Trophoblast cell (in vitro differentiated cells and primary cell): ENCODE results near the gene CNTN4.
A peak's percentile ranks its signal among the peaks of the same experiment; 100 is the strongest.

Experiments used
- DNase-seq, 2 donors: peaks; one replicate each; pipeline ENCODE4 v3.0.0-alpha.2; 2016
- H2AFZ ChIP-seq: 2 replicates; pipeline ENCODE4 v1.6.1; 2013; ENCODE audit warnings: low read length, moderate library complexity, mild to moderate bottlenecking; ENCODE audit not compliant: insufficient read depth, poor library complexity
- H2AK5ac ChIP-seq: 2 replicates; pipeline ENCODE4 v1.6.1; 2013; ENCODE audit warnings: mild to moderate bottlenecking, low read length
- H2BK120ac ChIP-seq: 2 replicates; pipeline ENCODE4 v1.6.1; 2013; ENCODE audit warnings: low read length, mild to moderate bottlenecking, moderate library complexity; ENCODE audit not compliant: insufficient read depth, poor library complexity
- H2BK12ac ChIP-seq: 2 replicates; pipeline ENCODE4 v1.6.1; 2013; ENCODE audit warnings: mild to moderate bottlenecking, low read length, moderate library complexity
- H2BK5ac ChIP-seq: 2 replicates; pipeline ENCODE4 v1.6.1; 2013; ENCODE audit warnings: low read length, low read depth, moderate library complexity, mild to moderate bottlenecking; ENCODE audit not compliant: poor library complexity
- H3K14ac ChIP-seq: 2 replicates; pipeline ENCODE4 v1.6.1; 2013; ENCODE audit warnings: mild to moderate bottlenecking, low read length
- H3K18ac ChIP-seq: 2 replicates; pipeline ENCODE4 v1.6.1; 2013; ENCODE audit warnings: mild to moderate bottlenecking, low read length
- H3K23ac ChIP-seq: 2 replicates; pipeline ENCODE4 v1.6.1; 2013; ENCODE audit warnings: low read length
- H3K27ac ChIP-seq: 2 replicates; pipeline ENCODE4 v1.5.1; 2013; ENCODE audit warnings: low read depth, mild to moderate bottlenecking, inconsistent platforms, low read length, moderate library complexity
- H3K27me3 ChIP-seq: 2 replicates; pipeline ENCODE4 v1.6.1; 2013; ENCODE audit warnings: inconsistent platforms, mild to moderate bottlenecking, low read length, moderate library complexity; ENCODE audit not compliant: insufficient read depth
- H3K36me3 ChIP-seq, 2 experiments: 1 replicate in 1 of 2; 2 replicates in 1 of 2; pipeline ENCODE4 v1.6.1; 2013; ENCODE audit warnings: low read length in 2 of 2, mild to moderate bottlenecking in 2 of 2, moderate library complexity in 1 of 2; ENCODE audit not compliant: insufficient read depth in 2 of 2, control insufficient read depth in 1 of 2
- H3K4ac ChIP-seq: 2 replicates; pipeline ENCODE4 v1.6.1; 2013; ENCODE audit warnings: low read depth, mild to moderate bottlenecking, low read length, moderate library complexity
- H3K4me1 ChIP-seq, 2 experiments: 1 replicate in 1 of 2; 2 replicates in 1 of 2; pipeline ENCODE4 v1.6.1; 2013; ENCODE audit warnings: low read length in 2 of 2, mild to moderate bottlenecking in 2 of 2, moderate library complexity in 1 of 2; ENCODE audit not compliant: insufficient read depth in 2 of 2, control insufficient read depth in 1 of 2
- H3K4me2 ChIP-seq: 2 replicates; pipeline ENCODE4 v1.6.1; 2013; ENCODE audit warnings: inconsistent platforms, mild to moderate bottlenecking, low read length, moderate library complexity
- H3K4me3 ChIP-seq: 2 replicates; pipeline ENCODE4 v1.5.1; 2013; ENCODE audit warnings: mild to moderate bottlenecking, low read depth, low read length, inconsistent platforms
- H3K79me1 ChIP-seq: one replicate; pipeline ENCODE4 v1.6.1; 2013; ENCODE audit warnings: low read length
- H3K79me2 ChIP-seq: 2 replicates; pipeline ENCODE4 v1.6.1; 2013; ENCODE audit warnings: low read length, mild to moderate bottlenecking; ENCODE audit not compliant: control insufficient read depth, insufficient read depth, poor library complexity
- H3K9ac ChIP-seq: 2 replicates; pipeline ENCODE4 v1.6.1; 2013; ENCODE audit warnings: mild to moderate bottlenecking, low read length
- H3K9me3 ChIP-seq: 2 replicates; pipeline ENCODE4 v1.6.1; 2013; ENCODE audit warnings: low read depth, mild to moderate bottlenecking, control low read depth, inconsistent platforms, low read length; ENCODE audit not compliant: insufficient read depth
- H4K12ac ChIP-seq: 2 replicates; pipeline ENCODE4 v1.6.1; 2013; ENCODE audit warnings: low read depth, mild to moderate bottlenecking, low read length, moderate library complexity
- H4K8ac ChIP-seq: 2 replicates; pipeline ENCODE4 v1.6.1; 2013; ENCODE audit warnings: low read depth, mild to moderate bottlenecking, low read length, moderate library complexity
- H4K91ac ChIP-seq: one replicate; pipeline ENCODE4 v1.6.1; 2013; ENCODE audit warnings: low read depth, mild to moderate bottlenecking, low read length, moderate library complexity
- WGBS: extraction: QIAGEN DNeasy Blood & Tissue Kit; methylation state at CpG from one replicate; pipeline ENCODE4 v1.1.7; 2013; ENCODE audit warnings: missing lambda C conversion rate; ENCODE audit not compliant: insufficient read length, insufficient coverage; ENCODE audit errors: extremely low coverage; 5-methylcytosine and 5-hydroxymethylcytosine counted together

The CNTN4 gene

DNA sequence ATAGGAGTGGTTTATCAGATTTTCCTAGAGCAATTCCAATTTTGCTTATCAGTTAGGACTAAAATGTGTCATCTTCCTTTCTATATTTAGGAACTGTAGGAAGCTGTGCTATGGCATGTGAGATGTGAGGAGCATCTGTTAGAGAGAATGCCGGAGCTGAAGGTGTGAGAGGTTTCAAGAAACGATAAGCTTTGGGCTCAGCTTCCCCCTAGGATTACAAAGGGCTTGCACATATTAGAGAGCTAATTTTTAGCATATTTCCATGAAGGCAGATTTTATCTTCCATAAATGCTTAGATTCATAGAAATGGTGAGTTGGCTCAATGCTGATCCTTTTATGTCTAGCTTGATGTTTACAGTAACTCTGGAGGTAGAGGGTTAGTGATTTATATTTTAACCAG, 120.2 kb downstream of the CNTN4 start:
- Histone ChIP-seq H2BK12ac (no peak overlapping the region), H3K14ac (no peak overlapping the region), H4K12ac (no peak overlapping the region), H2AK5ac (no peak overlapping the region), H2BK120ac (no peak overlapping the region), H3K79me2 (no peaks in the 10 kb centered on the region), H3K4me1 (no peaks in the 10 kb centered on the region), H3K4ac (no peak overlapping the region), H3K4me2 (no peak overlapping the region), H3K9me3 (no peaks in the 10 kb centered on the region), H3K18ac (no peak overlapping the region), H3K23ac (no peak overlapping the region), H3K4me3 (no peak overlapping the region), H2BK5ac (no peak overlapping the region), H4K8ac (no peak overlapping the region), H3K27me3 (no peaks in the 10 kb centered on the region), H4K91ac (no peak overlapping the region), H2AFZ (no peak overlapping the region), H3K9ac (no peak overlapping the region), H3K36me3 (no peaks in the 10 kb centered on the region), H3K79me1 (no peaks in the 10 kb centered on the region), H3K27ac (no peak overlapping the region)
- WGBS = no CpG with 5 or more reads among the region's 2 CpGs
- DNase-seq = peak; percentile 63 to 67

DNA sequence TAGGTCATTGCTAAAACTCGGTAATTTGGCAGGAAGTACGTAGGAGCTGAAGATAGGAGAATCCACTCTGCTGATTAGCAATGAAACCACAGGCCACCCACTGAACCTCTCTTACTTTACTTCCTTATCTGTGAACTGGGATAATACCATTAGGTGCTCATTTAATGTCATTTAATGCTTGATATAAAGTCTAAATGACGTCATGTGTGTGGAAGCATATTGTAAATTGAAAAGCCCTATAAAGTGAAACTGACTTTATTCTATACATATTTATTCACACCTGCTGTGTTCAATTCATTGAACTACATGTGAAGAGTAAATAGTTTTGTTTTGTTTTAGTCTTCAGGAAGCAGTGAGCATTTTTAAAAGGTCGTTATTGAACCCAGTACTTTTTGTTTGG, 137.5 kb downstream of the CNTN4 start:
- Histone ChIP-seq H3K4ac (no peak overlapping the region), H4K12ac (no peak overlapping the region), H4K91ac (no peak overlapping the region), H3K18ac (no peak overlapping the region), H3K27me3 (no peaks in the 10 kb centered on the region), H3K23ac (no peak overlapping the region), H3K14ac (no peak overlapping the region), H3K9me3 (no peaks in the 10 kb centered on the region), H3K4me2 (no peak overlapping the region), H2AK5ac (no peak overlapping the region), H3K4me3 (no peak overlapping the region), H3K79me1 (no peaks in the 10 kb centered on the region), H2BK120ac (no peak overlapping the region), H2BK5ac (no peak overlapping the region), H3K36me3 (no peaks in the 10 kb centered on the region), H3K4me1 (no peaks in the 10 kb centered on the region), H2BK12ac (no peak overlapping the region), H2AFZ (no peak overlapping the region), H3K9ac (no peak overlapping the region), H3K27ac (no peak overlapping the region), H3K79me2 (no peaks in the 10 kb centered on the region), H4K8ac (no peak overlapping the region)
- DNase-seq = no peak
- WGBS = no CpG with 5 or more reads among the region's 4 CpGs

DNA sequence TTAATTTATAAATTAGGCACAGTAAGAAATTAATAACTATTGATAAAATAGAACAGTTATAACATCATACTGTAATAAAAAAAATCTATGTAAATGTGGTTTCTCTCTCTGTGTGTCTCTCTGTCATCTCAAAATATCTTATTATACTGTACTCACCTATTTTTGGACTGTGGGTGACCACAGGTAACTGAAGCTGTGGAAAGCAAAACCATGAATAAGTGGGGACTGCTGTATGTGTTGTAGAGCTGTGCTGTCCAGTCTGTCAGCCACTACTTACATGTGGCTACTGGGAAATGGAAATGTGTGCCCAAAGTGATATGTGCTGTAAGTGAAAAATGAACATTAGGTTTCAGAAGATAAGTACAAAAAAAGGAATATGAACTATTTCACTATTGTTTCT, 145.5 kb downstream of the CNTN4 start:
- Histone ChIP-seq H3K4me1 (no peaks in the 10 kb centered on the region), H4K8ac (no peak overlapping the region), H3K9me3 (no peaks in the 10 kb centered on the region), H3K4me3 (no peak overlapping the region), H2BK12ac (no peak overlapping the region), H3K4me2 (no peak overlapping the region), H4K12ac (no peak overlapping the region), H4K91ac (no peak overlapping the region), H3K27me3 (no peaks in the 10 kb centered on the region), H3K4ac (no peak overlapping the region), H2AK5ac (no peak overlapping the region), H3K79me2 (no peaks in the 10 kb centered on the region), H3K36me3 (no peaks in the 10 kb centered on the region), H3K23ac (no peak overlapping the region), H3K79me1 (no peaks in the 10 kb centered on the region), H3K9ac (no peak overlapping the region), H3K27ac (no peak overlapping the region), H2BK5ac (no peak overlapping the region), H3K18ac (no peak overlapping the region), H3K14ac (no peak overlapping the region), H2AFZ (no peak overlapping the region), H2BK120ac (no peak overlapping the region)
- no peak for DNase-seq

DNA sequence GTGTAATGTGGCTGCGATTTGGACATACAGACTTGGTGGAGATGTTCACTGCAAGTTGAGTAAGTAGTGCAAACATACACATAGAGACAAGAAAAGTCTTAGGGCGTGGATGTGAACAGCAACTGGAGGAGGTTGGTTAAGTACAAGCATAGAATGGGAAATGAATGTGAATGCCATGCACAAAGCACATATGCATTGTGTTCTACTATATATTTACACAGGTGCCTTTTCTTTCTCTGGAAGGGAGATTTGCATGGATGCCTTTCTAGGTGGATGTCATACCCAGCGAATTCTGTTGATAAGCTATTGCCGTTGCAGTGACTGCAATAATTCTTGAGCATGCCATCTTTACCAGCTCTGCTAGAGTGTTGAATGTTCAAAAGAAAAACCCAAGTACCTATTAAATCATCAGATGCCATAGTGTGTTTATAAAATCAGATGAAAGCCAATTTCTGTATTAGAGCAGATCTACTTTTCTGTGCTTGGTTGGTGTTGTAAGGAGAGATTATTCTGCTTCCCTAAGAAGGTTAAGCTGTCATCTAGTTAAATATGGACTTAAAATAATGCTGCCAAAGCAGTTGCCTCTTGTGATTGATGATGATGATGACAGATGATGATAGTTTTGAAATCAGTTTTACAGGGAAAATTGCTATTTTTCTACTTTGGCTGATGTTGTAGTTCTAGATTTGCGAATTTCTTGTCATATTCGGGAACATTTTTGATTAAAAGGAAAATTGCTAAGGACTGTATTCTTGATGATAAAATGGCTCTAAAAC, 148.4 kb downstream of the CNTN4 start:
- no peak overlapping the region for H3K14ac ChIP-seq
- DNase-seq = no peak
- H4K12ac ChIP-seq = no peak overlapping the region
- no peak overlapping the region for H2BK5ac ChIP-seq
- H3K4me3 ChIP-seq = no peak overlapping the region
- H4K8ac ChIP-seq = no peak overlapping the region
- no peak overlapping the region for H2AK5ac ChIP-seq
- H3K27ac ChIP-seq = no peak overlapping the region
- no peak overlapping the region for H4K91ac ChIP-seq
- H2BK120ac ChIP-seq = no peak overlapping the region
- H3K23ac ChIP-seq = no peak overlapping the region
- no peaks in the 10 kb centered on the region for H3K9me3 ChIP-seq
- H3K27me3 ChIP-seq = no peaks in the 10 kb centered on the region
- no peaks in the 10 kb centered on the region for H3K79me1 ChIP-seq
- no peaks in the 10 kb centered on the region for H3K79me2 ChIP-seq
- no peak overlapping the region for H3K18ac ChIP-seq
- H2AFZ ChIP-seq = no peak overlapping the region
- no peaks in the 10 kb centered on the region for H3K4me1 ChIP-seq
- H3K9ac ChIP-seq = no peak overlapping the region
- H3K4me2 ChIP-seq = no peak overlapping the region
- WGBS = no CpG with 5 or more reads among the region's 6 CpGs
- H2BK12ac ChIP-seq = no peak overlapping the region
- H3K36me3 ChIP-seq = no peaks in the 10 kb centered on the region
- H3K4ac ChIP-seq = no peak overlapping the region
